Activated B cell treated with CpG ODN at 0.5 μM for 24 hours (primary cell): ENCODE measurements around the gene SBK3. TPM values are rescaled to one million over a fixed set of nuclear protein-coding genes. Genes with fewer than 3 reads are reported as not detected.

Source experiments
- ATAC-seq: fragments of 200-7000 bp; cut with Tn5 transposase; one replicate; pipeline ENCODE4 v1.10.0; 2021; ENCODE audit warnings: low read depth, mild to moderate bottlenecking, moderate library complexity
- CTCF ChIA-PET: fragments of 350-600 bp; sonication (Branson Sonifier 250); formaldehyde crosslinking; loops from one replicate; lab custom pipeline; 2021; ENCODE audit warnings: antibody characterized with exemption; lab: Charles Lee
- POLR2A ChIA-PET: fragments of 350-600 bp; sonication (Branson Sonifier 250); formaldehyde crosslinking; loops from one replicate; lab custom pipeline; 2021; ENCODE audit warnings: antibody characterized with exemption; lab: Charles Lee
- DNase-seq: peaks from one replicate; pipeline ENCODE4 v3.0.0; 2022
- H3K27ac Mint-ChIP-seq: one replicate; pipeline ENCODE4 v1.8.0; 2020; ENCODE audit warnings: mixed read lengths
- H3K27me3 Mint-ChIP-seq: one replicate; pipeline ENCODE4 v1.8.0; 2021; ENCODE audit warnings: mixed read lengths
- H3K36me3 Mint-ChIP-seq: one replicate; pipeline ENCODE4 v1.8.0; 2021; ENCODE audit warnings: low read depth, mixed read lengths
- H3K4me1 Mint-ChIP-seq: one replicate; pipeline ENCODE4 v1.8.0; 2021; ENCODE audit warnings: mixed read lengths
- H3K4me3 Mint-ChIP-seq: one replicate; pipeline ENCODE4 v1.8.0; 2020; ENCODE audit warnings: mild to moderate bottlenecking, mixed read lengths
- H3K9me3 Mint-ChIP-seq: one replicate; pipeline ENCODE4 v1.8.0; 2020; ENCODE audit warnings: mixed read lengths
- CTCF ChIP-seq: fragments of 200-600 bp; IDR thresholded peaks from one replicate; pipeline ENCODE4 v1.8.0; 2022; ENCODE audit warnings: antibody characterized with exemption, mild to moderate bottlenecking
- intact Hi-C: fragments of 100-400 bp; cut with micrococcal nuclease; formaldehyde crosslinking; loops from one replicate; pipeline ENCODE4 v1.15.1; 2024
- total RNA-seq: library from RNA; stranded (reverse); gene quantifications from 2 replicates; pipeline ENCODE4 v1.2.3, GENCODE V29; 2022

The SBK3 gene
- total RNA-seq, 1 donor from 2014 or later: not detected

GRCh38 chr19:55563261-55563690 is 17.9 kb upstream of the SBK3 start:
- no peak overlapping the region for H3K4me3 Mint-ChIP-seq
- no peaks in the 10 kb centered on the region for H3K36me3 Mint-ChIP-seq

GRCh38 chr19:55559684-55560083 is 14.3 kb upstream of the SBK3 start:
- Mint-ChIP-seq H3K9me3 (no peaks in the 10 kb centered on the region), H3K4me3 (no peak overlapping the region), H3K27me3 (peaks cover 11% of the 10 kb centered on the region), H3K27ac (no peak overlapping the region), H3K36me3 (no peaks in the 10 kb centered on the region), H3K4me1 (no peaks in the 10 kb centered on the region)
- TF ChIP-seq CTCF: no peak
- DNase-seq (no peak), ATAC-seq (no peak)
- ChIA-PET CTCF (no interaction called here), POLR2A (no interaction called here)
- intact Hi-C loops: no loop called here

More at GRCh38 chr19:55563261-55563690, 17.9 kb upstream of the SBK3 start:
- ATAC-seq (no peak), DNase-seq (no peak)
- Mint-ChIP-seq H3K4me1 (no peaks in the 10 kb centered on the region), H3K27me3 (peaks cover 13% of the 10 kb centered on the region), H3K27ac (no peak overlapping the region), H3K9me3 (no peaks in the 10 kb centered on the region)
- ChIA-PET CTCF (no interaction called here), POLR2A (no interaction called here)
- no peak for TF ChIP-seq CTCF
- intact Hi-C loops: no loop called here

- POLR2A ChIA-PET: no interaction called here
- no peak overlapping the region for H3K27ac Mint-ChIP-seq
- DNase-seq (no peak), ATAC-seq (no peak)
- H3K27me3 Mint-ChIP-seq: peaks cover 14% of the 10 kb centered on the region
- H3K4me3 Mint-ChIP-seq: no peak overlapping the region
- CTCF ChIA-PET: no interaction called here
- intact Hi-C loops: no loop called here
- H3K36me3 Mint-ChIP-seq: no peaks in the 10 kb centered on the region
- no peak for TF ChIP-seq CTCF
- no peaks in the 10 kb centered on the region for H3K9me3 Mint-ChIP-seq
- no peaks in the 10 kb centered on the region for H3K4me1 Mint-ChIP-seq
These were observed 9.4 kb upstream of the SBK3 start for GRCh38 chr19:55554741-55555152.

GRCh38 chr19:55554302-55554701 is 9.0 kb upstream of the SBK3 start:
- TF ChIP-seq CTCF: no peak
- ATAC-seq (no peak), DNase-seq (no peak)
- H3K9me3 Mint-ChIP-seq: no peaks in the 10 kb centered on the region
- H3K27me3 Mint-ChIP-seq: peaks cover 15% of the 10 kb centered on the region
- ChIA-PET POLR2A (no interaction called here), CTCF (no interaction called here)
- no peaks in the 10 kb centered on the region for H3K36me3 Mint-ChIP-seq
- H3K4me3 Mint-ChIP-seq: no peak overlapping the region
- no peak overlapping the region for H3K27ac Mint-ChIP-seq
- intact Hi-C loops: no loop called here
- H3K4me1 Mint-ChIP-seq: peaks cover 2% of the 10 kb centered on the region

- CTCF ChIA-PET: no interaction called here
- intact Hi-C loops: no loop called here
- DNase-seq: no peak
- H3K4me1 Mint-ChIP-seq: peaks cover 2% of the 10 kb centered on the region
- ATAC-seq: no peak
- no peak overlapping the region for H3K27ac Mint-ChIP-seq
- no peaks in the 10 kb centered on the region for H3K36me3 Mint-ChIP-seq
- H3K9me3 Mint-ChIP-seq: no peaks in the 10 kb centered on the region
- peaks cover 15% of the 10 kb centered on the region for H3K27me3 Mint-ChIP-seq
- H3K4me3 Mint-ChIP-seq: no peak overlapping the region
- POLR2A ChIA-PET: interaction anchor here (0.7 kb wide), 1 partner anchor 1698 kb away, joined by 4 read pairs; no protein-coding TSS in a partner anchor
- TF ChIP-seq CTCF: no peak
These were observed 8.2 kb upstream of the SBK3 start for GRCh38 chr19:55553217-55554182.
